HCT116 (cell line): ENCODE data around the gene CYSRT1.

Experiments used
- SIN3A ChIP-seq: IDR thresholded peaks from 2 replicates; pipeline ENCODE4 v1.6.1; 2012; ENCODE audit warnings: low read depth
- TF ChIP-seq, protein P1 (sequence below), 3 experiments: fragments of 200-600 bp in 1 of 3; sonication (generic) in 1 of 3; IDR thresholded peaks in 2 of 3; conservative IDR thresholded peaks in 1 of 3; 2 replicates each; pipeline ENCODE4 v1.5.1; 2012 to 2017; ENCODE audit warnings: low read depth in 2 of 3, low read length in 2 of 3, antibody characterized with exemption in 1 of 3, borderline replicate concordance in 1 of 3, control low read depth in 1 of 3, mild to moderate bottlenecking in 1 of 3, mixed read lengths in 1 of 3, mixed run types in 1 of 3, moderate library complexity in 1 of 3; ENCODE audit not compliant: insufficient read depth in 1 of 3

DNA sequence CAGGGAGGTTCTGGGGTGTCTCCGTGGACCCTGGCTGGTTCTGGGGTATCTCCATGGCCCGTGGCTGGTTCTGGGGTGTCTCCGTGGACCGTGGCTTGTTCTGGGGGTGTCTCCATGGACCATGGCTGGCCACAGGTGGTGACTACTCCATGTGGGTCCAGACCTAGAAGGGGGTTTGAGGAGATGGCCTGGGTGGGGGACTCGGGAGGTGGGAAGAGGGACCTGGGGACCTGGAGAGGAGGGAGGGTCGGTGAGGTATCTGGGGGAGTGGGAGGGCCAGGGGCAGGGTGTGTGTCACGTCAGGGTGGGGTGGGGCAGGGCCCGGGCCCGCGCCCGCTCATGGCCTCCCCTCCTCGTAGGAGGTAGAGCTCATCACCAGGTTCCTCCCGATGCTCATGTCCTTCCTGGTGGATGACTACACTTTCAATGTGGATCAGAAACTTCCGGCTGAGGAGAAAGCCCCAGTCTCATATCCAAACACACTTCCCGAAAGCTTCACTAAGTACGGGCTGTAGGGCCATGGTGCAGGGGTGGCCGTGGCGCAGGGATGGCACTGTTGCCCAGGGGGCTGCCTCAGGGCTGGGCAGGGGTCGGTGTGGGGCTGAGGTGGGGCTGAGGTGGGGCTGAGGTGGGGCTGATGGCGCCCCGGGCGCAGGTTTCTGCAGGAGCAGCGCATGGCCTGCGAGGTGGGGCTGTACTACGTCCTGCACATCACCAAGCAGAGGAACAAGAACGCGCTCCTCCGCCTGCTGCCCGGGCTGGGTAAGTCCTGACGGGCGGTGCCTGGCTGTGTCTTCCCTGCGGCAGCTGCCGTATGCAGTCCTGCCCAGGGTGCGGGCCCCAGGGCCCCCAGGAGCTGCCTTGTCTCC, 41.8 kb downstream of the CYSRT1 start:
- TF ChIP-seq, protein P1, sequence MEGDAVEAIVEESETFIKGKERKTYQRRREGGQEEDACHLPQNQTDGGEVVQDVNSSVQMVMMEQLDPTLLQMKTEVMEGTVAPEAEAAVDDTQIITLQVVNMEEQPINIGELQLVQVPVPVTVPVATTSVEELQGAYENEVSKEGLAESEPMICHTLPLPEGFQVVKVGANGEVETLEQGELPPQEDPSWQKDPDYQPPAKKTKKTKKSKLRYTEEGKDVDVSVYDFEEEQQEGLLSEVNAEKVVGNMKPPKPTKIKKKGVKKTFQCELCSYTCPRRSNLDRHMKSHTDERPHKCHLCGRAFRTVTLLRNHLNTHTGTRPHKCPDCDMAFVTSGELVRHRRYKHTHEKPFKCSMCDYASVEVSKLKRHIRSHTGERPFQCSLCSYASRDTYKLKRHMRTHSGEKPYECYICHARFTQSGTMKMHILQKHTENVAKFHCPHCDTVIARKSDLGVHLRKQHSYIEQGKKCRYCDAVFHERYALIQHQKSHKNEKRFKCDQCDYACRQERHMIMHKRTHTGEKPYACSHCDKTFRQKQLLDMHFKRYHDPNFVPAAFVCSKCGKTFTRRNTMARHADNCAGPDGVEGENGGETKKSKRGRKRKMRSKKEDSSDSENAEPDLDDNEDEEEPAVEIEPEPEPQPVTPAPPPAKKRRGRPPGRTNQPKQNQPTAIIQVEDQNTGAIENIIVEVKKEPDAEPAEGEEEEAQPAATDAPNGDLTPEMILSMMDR (IDR thresholded peaks at IDR 0.05 in 2 of 3, conservative IDR thresholded peaks at IDR 0.05 in 1 of 3; ENCODE audit: borderline replicate concordance in 1 of 3, insufficient read depth in 1 of 3, low read depth in 2 of 3, low read length in 2 of 3), result no peak
- TF ChIP-seq SIN3A, result no peak
